Measurements from ENCODE around the gene SURF2.
"Not testable (repeated sequence)": the region's sequence is repeated elsewhere in the genome, so short reads cannot be mapped to it uniquely, and the experiment has no call there.

SURF2 gene

GRCh38 chr9:133378408-133378962 lies 22.1 kb downstream of the SURF2 start:
- DNase-seq = no peak

GRCh38 chr9:133379153-133380086 lies 23.1 kb downstream of the SURF2 start:
- no peak for DNase-seq

GRCh38 chr9:133380734-133381133 lies 24.4 kb downstream of the SURF2 start:
- no peak for DNase-seq

DNA sequence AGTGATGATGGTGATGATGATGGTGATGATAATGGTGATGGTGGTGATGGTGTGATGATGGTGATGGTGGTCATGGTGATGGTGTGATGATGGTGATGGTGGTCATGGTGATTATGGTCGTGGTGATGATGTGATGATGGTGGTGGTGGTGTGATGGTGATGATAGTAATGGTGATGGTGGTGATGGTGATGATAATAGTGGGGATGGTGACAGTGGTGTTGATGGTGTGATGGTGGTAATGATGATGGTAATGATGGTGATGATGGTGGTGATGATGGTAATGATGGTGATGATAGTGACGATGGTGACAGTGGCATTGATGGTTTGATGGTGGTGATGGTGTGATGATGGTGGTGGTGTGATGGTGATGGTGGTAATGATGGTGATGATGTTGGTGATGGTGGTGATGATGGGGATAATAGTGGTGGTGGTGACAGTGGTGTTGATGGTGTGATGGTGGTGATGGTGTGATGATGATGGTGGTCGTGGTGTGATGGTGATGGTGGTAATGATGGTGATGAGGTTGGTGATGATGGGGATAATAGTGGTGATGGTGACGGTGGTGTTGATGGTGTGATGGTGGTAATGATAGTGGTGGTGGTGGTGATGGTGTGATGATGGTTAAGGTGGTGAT lies 26.3 kb downstream of the SURF2 start:
- DNase-seq = no peak

GRCh38 chr9:133383438-133383837 lies 27.1 kb downstream of the SURF2 start:
- no peak for DNase-seq

DNA sequence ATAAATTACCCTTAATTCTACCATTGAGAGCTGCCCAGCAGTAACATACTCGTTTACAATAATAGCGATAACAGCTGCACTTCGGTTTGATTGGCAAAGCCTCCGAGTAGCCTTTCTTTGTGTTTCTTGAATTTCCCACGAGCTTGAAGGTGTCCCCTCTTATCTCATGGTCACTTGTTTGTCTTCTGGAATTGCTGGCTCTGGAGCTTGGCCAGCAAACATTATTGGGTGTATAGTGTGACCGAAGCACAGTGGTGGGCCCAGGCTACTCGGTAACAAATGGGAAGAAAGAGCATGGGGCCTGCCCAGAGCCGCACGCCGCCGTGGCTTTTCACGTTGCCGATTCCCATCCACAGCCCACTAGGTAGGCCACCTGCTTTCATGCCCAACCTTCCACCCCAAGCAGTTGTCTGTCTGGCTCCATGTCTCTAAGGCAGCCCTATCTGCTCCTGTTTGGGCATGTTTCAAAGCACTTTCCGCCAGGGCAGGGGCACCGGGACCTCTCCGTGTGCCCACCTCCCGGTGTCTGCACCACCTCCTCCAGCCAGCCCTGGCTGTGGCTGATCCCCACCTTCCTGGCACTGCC lies 28.5 kb downstream of the SURF2 start:
- no peak for DNase-seq

DNA sequence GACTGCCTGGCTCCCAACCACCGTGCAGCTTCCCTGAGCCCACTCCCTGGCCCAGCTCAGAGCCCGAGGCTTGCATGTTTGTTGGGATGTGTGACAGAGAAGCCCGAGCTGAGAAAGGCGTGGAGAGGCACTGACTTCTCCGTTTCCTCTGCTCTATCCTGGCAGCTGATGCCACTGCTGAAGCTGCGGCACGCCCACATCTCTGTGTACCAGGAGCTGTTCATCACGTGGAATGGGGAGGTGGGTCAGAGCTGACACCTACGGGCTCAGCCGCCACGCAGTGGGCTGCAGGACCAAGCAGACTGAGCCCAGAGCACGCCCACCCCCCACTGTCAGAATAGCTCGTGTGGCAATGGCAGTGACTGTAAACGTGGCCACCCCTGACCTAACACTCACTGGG lies 29.1 kb downstream of the SURF2 start:
- DNase-seq = no peak

- no peak for DNase-seq
Observed at GRCh38 chr9:133386338-133386737, 30.0 kb downstream of the SURF2 start.

- no peak for DNase-seq
Observed at GRCh38 chr9:133387680-133388079, 31.3 kb downstream of the SURF2 start.

- no peak for DNase-seq
Observed at GRCh38 chr9:133389025-133389557, 32.7 kb downstream of the SURF2 start.

DNA sequence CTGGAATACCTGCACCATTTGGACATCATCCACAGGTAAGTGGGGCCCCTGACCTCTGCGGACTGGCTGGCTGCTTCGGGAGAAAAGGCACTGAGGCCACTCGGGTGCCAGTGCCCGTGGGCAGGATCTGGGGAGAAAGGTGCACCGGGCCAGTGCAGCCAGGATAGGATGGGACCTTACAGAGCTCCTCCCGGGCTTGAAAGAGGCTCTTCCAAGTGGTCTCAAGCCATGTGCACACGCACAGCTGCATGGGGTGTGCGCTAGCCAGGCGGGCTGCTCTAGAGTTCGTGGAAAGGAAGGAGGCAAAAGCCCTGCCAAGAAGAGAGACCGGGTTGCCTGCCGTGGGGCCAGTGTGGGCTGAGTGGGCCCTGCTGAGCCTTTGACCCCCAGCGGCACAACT lies 33.2 kb downstream of the SURF2 start:
- DNase-seq = no peak

GRCh38 chr9:133390713-133391112 lies 34.4 kb downstream of the SURF2 start:
- DNase-seq = no peak

- DNase-seq = not testable (repeated sequence)
Observed at GRCh38 chr9:133391449-133391848, 35.1 kb downstream of the SURF2 start.

DNA sequence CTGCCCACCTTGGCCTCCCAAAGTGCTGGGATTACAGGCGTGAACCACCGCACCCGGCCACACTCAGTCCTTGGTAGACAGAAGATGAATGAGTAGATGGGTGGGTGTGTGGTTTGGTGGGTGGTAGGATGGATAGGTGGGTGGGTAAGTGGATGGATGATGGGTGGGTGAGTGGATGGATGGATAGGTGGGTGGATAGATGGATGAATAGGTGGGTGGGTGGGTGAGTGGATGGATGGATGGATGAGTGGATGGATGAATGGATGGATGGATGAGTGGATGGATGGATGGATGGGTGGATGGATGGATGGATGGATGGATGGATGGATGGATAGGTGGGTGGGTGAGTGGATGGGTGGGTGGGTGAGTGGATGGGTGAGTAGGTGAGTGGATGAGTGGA lies 36.0 kb downstream of the SURF2 start:
- not testable (repeated sequence) for DNase-seq

DNA sequence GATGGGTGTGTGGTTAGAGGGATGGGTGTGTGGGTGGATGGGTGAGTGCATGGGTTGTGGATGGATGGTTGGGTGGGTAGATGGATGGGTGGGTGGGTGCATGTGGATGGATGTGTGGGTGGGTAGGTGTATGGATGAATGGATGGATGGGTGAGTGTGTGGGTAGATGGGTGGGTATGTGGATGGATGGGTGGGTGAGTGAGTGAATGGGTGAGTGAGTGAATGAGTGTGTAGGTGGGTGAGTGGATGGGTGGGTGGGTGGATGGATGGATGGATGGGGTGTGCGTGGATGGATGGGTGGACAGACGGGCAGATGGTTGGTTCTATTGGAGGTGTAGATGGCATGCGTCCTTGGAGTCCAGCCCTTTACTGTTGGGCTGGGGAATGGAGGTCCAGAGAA lies 37.0 kb downstream of the SURF2 start:
- DNase-seq = no peak

DNA sequence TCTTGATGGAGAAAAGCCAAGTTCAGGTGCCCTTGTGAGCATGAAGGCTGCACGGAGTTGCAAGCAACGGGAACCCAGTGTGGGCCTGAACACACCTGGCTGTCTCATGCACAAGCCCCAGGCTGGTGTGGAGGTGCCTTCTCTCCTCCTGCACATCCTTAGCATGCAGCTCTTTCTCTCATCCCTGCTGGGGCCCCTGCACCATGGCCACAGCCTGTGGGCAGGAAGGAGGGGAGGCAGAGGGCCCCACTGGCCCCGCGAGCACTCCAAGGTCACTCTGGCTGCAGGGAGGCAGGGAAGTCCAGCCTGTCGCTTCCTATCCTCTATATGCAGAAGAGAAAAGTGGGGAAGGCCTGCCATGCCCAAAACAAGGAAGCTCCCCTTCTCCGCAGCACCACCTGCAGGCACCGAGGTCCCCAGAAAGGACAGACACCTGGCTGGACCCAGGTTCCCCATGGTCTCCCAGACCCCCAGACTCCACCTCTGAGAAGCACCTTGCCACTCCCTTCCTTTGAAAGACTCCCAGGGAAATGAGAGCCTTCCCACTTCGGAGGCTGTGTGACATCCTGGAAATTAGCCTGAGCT lies 38.4 kb downstream of the SURF2 start:
- DNase-seq = no peak

DNA sequence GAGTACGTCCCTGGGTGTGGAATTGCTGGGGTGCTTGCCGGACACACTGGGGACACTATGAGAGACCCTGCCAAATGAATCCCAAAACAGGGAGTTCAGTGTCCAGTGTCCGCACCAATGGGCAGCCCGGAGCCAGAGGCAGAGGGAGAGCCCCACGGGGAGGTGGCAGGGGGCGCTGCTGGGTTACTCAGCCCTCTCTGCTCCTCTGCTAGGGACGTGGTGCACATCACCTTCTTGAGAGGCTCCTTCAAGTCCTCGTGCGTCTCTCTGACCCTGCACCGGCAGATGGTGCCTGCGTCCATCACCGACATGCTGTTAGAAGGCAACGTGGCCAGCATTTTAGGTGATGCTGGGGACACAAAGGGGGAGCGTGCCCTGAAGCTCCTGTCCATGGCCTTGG lies 40.6 kb downstream of the SURF2 start:
- DNase-seq = no peak

DNA sequence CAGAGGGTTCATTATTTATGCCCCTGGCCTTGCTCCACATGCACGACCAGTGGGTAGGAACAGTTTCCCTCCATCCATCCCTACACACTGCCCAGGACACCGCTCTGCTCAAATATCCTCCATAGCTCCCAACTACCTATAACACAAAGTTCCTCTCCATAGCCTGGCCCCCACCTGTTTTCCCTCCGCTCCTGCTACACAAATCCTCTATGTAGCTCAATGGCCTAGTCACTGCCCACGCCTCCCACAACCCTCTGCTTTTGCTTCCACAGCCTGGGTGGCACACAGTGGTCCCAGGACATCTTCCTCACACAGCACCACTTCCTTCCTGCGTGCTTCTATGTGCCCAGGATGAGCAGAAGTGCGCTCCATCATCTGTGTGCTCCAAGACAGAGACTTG lies 41.0 kb downstream of the SURF2 start:
- DNase-seq = no peak

GRCh38 chr9:133397895-133398294 lies 41.5 kb downstream of the SURF2 start:
- no peak for DNase-seq

DNA sequence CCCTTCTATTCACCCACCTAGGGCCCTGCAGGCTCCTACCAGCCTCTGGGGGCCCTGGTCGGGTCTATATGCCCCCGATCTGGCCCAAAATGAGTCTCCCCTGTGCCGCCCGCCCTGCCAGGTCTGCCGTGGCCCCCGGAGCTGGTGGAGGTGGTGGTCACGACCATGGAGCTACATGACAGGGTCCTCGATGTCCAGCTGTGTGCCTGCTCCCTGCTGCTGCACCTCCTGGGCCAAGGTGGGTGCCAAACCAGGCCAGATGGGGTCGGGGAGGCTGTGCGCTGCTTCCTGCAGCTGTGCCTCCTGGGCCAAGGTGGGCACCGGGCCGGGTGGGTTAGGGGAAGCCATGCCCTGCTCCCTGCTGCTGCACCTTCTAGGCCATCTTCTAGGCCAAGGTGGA lies 43.9 kb downstream of the SURF2 start:
- DNase-seq = no peak

- no peak for DNase-seq
Observed at GRCh38 chr9:133401588-133401987, 45.2 kb downstream of the SURF2 start.

DNA sequence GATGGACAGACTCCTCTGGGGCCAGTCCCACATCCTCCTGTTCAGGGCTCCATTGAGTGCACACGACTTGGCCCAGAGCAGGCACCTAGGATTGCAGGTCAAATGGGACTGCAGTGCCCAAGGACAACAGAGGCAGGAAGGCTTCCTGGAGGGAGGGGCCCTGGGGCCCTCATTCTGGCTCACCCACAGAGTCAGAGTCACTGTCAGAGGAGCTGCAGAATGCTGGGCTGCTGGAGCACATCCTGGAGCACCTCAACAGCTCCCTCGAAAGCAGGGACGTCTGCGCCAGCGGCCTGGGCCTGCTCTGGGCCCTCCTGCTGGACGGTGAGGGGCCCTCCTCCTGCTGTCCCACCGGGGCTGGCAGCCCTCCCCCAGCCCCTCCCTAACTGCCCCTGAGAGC lies 46.3 kb downstream of the SURF2 start:
- no peak for DNase-seq
